ENCODE data around the gene TTLL11. TPM values are rescaled to one million over a fixed set of nuclear protein-coding genes. Genes with fewer than 3 reads are reported as not detected.

The TTLL11 gene
- polyA plus RNA-seq, 1 of the 3 experiments (the other 2 are of a cell fraction), result 6.8 TPM

DNA sequence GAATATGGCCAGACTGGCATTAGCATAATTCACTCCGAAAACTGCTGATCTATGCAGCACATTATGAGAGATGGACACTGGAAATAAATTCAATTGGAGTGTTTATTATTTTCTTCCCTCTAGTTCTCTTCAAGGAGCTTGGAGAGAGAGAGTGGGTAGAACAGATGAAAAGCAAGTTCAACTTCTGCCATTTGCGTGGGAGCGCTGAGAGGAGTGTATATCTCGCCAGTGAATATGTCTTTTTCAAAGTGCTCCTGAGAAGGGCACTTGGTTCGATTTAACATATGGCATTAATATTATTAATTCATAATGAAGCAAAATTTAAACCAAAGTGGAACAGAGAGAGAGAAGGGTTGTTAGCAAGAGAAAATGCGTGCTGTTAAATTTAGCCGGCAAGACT lies 227.2 kb downstream of the TTLL11 start:
- TF ChIP-seq EP300 (IDR thresholded peaks at IDR 0.05; ENCODE audit: borderline replicate concordance in 1 of 2, low read depth in 1 of 2, low read length in 1 of 2) (no peak), JUND (IDR thresholded peaks at IDR 0.05) (no peak), SMC3 (IDR thresholded peaks at IDR 0.05; ENCODE audit: low read depth, low read length) (no peak), ZBTB33 (IDR thresholded peaks at IDR 0.05; ENCODE audit: borderline replicate concordance, low read depth) (no peak), TCF12 (IDR thresholded peaks at IDR 0.05) (no peak), SIN3A (IDR thresholded peaks at IDR 0.05; ENCODE audit: borderline replicate concordance, low read depth, low read length) (no peak)
- Histone ChIP-seq H3K36me3 (replicated peaks in 1 of 2; ENCODE audit: control insufficient read depth in 1 of 2, insufficient read depth in 2 of 2, low read length in 1 of 2) (peaks cover 2 to 11% of the 10 kb centered on the region in 2 experiments), H3K79me2 (ENCODE audit: insufficient read depth) (0 out of 2 replicates have a peak, but pooled peaks cover 3% of the 10 kb centered on the region), H3F3A (replicated peaks; ENCODE audit: insufficient read depth) (peaks cover 11% of the 10 kb centered on the region), H3K9me3 (no peaks in the 10 kb centered on the region), H3K27me3 (ENCODE audit: insufficient read depth) (no peaks in the 10 kb centered on the region), H3K27ac (ENCODE audit: low read depth in 2 of 2, low read length in 1 of 2) (no peak overlapping the region), H2AFZ (ENCODE audit: low read depth) (no peak overlapping the region), H3K4me2 (no peak overlapping the region), H3K4me1 (ENCODE audit: control insufficient read depth in 1 of 2, insufficient read depth in 2 of 2, low read depth in 1 of 2, low read length in 1 of 2) (peaks cover 0 to 6% of the 10 kb centered on the region in 2 experiments; a peak in 3 of 4 replicates), H3K9ac (no peak overlapping the region), H3K9me2 (no peaks in the 10 kb centered on the region), H3K4me3 (ENCODE audit: low read depth in 2 of 2, low read length in 1 of 2) (no peak overlapping the region), H4K20me1 (ENCODE audit: insufficient read depth) (no peaks in the 10 kb centered on the region)
- ChIA-PET CTCF (no interaction called here), POLR2A (no interaction called here)
- 92% methylated on average over 7 of the region's 7 CpGs for WGBS (ENCODE audit: low lambda C conversion rate)
- no peak for DNase-seq

GRCh38 chr9:121865060-121865459 lies 228.0 kb downstream of the TTLL11 start:
- Histone ChIP-seq H3K4me2 (no peak overlapping the region), H3K79me2 (ENCODE audit: insufficient read depth) (0 out of 2 replicates have a peak, but pooled peaks cover 3% of the 10 kb centered on the region), H4K20me1 (ENCODE audit: insufficient read depth) (no peaks in the 10 kb centered on the region), H3K9me2 (no peaks in the 10 kb centered on the region), H3F3A (replicated peaks; ENCODE audit: insufficient read depth) (peaks cover 9% of the 10 kb centered on the region), H3K9me3 (no peaks in the 10 kb centered on the region), H3K36me3 (replicated peaks in 1 of 2; ENCODE audit: control insufficient read depth in 1 of 2, insufficient read depth in 2 of 2, low read length in 1 of 2) (peaks cover 2 to 10% of the 10 kb centered on the region in 2 experiments), H3K4me1 (ENCODE audit: control insufficient read depth in 1 of 2, insufficient read depth in 2 of 2, low read depth in 1 of 2, low read length in 1 of 2) (peaks cover 0 to 6% of the 10 kb centered on the region in 2 experiments; a peak in 1 of 4 replicates), H3K4me3 (ENCODE audit: low read depth in 2 of 2, low read length in 1 of 2) (no peak overlapping the region), H2AFZ (ENCODE audit: low read depth) (no peak overlapping the region), H3K9ac (no peak overlapping the region), H3K27me3 (ENCODE audit: insufficient read depth) (no peaks in the 10 kb centered on the region), H3K27ac (ENCODE audit: low read depth in 2 of 2, low read length in 1 of 2) (peak overlapping the region in 1 of 2 experiments; percentile 79; a peak in 2 of 4 replicates)
- WGBS (ENCODE audit: low lambda C conversion rate), result 96% methylated on average over 6 of the region's 6 CpGs
- TF ChIP-seq USF1 (IDR thresholded peaks at IDR 0.05; ENCODE audit: borderline replicate concordance, low read depth) (no peak), JUND (IDR thresholded peaks at IDR 0.05) (no peak), REST (IDR thresholded peaks at IDR 0.05; ENCODE audit: low read depth, low read length) (no peak), EZH2phosphoT487 (IDR thresholded peaks at IDR 0.05; ENCODE audit: borderline replicate concordance, low read depth) (no peak), MEF2A (IDR thresholded peaks at IDR 0.05; ENCODE audit: borderline replicate concordance, low read depth) (no peak)
- TF ChIP-seq, protein P1, sequence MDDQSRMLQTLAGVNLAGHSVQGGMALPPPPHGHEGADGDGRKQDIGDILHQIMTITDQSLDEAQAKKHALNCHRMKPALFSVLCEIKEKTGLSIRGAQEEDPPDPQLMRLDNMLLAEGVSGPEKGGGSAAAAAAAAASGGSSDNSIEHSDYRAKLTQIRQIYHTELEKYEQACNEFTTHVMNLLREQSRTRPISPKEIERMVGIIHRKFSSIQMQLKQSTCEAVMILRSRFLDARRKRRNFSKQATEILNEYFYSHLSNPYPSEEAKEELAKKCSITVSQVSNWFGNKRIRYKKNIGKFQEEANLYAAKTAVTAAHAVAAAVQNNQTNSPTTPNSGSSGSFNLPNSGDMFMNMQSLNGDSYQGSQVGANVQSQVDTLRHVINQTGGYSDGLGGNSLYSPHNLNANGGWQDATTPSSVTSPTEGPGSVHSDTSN (IDR thresholded peaks at IDR 0.05), result no peak
- ChIA-PET CTCF (interaction anchor here (0.7 kb wide), 2 partner anchors 60 to 170 kb away, joined by 3 read pairs; no protein-coding TSS in a partner anchor), POLR2A (no interaction called here)
- DNase-seq, result no peak

All from SK-N-SH (cell line).